ENCODE data around the gene TMEM37. TPM values are rescaled to one million over a fixed set of nuclear protein-coding genes. Genes with fewer than 3 reads are reported as not detected.

The TMEM37 gene
- total and polyA plus RNA-seq, 2 of the 13 experiments (the other 11 are each of a cell fraction or from before 2014, with no cell fraction given) = 37.7 to 115 TPM

DNA sequence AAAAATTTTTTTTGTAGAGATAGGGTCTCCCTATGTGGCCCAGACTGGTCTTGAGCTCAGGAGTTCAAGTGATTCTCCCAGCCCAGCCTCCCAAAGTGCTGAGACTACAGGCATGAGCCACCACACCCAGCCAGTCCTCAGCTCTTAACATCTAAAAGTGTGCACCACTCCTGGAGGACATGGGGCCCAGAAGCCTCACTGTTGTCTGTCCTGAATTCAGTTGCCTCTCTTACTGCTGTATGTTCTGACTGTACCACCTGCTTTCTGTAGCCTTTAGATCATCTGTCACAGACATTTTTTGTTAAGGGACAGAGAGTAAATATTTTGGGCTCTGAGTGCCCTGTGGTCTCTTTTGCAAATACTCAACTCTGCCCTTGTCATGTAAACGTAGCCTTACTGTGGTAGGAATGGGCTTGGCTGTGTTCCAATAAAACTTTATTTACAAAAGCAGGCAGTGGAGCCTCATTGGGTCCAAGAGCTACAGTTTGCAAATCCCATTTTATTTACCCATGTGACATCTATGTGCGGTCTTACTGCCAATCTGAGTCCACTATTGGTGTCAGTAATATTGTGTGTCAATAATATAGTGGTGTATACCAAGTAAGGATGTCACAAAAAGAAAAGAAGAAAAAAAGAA lies 38.1 kb downstream of the TMEM37 start (continued):
- TF ChIP-seq RARA (CRISPR knock-in tag; IDR thresholded peaks at IDR 0.05) = peak; percentile 64; the same call in 1 of the 2 replicates
- TF ChIP-seq FOXA1 (IDR thresholded peaks at IDR 0.05) = no peak
- TF ChIP-seq FOXA1 (CRISPR knock-in tag; IDR thresholded peaks at IDR 0.05) = peak; percentile 56; the same call in 1 of the 2 replicates
- TF ChIP-seq HDAC2 (CRISPR knock-in tag; IDR thresholded peaks at IDR 0.05) = peak; percentile 72
- no peak for TF ChIP-seq SOX13 (IDR thresholded peaks at IDR 0.05)
- TF ChIP-seq SOX13 (CRISPR knock-in tag; conservative IDR thresholded peaks at IDR 0.05 in 1 of 2, IDR thresholded peaks at IDR 0.05 in 1 of 2) = peak in 1 of 2 experiments; percentile 68; a peak in 1 of 4 replicates
- TF ChIP-seq NCOA1 (CRISPR knock-in tag; IDR thresholded peaks at IDR 0.05) = 0 out of 2 replicates have a peak, but pooled peaks have one; percentile 31
- no peak for TF ChIP-seq NFKB2 (CRISPR knock-in tag; IDR thresholded peaks at IDR 0.05; ENCODE audit: borderline replicate concordance)
- 0 out of 2 replicates have a peak, but pooled peaks have one; percentile 31 for TF ChIP-seq ISL2 (CRISPR knock-in tag; IDR thresholded peaks at IDR 0.05)
- TF ChIP-seq LCORL (IDR thresholded peaks at IDR 0.05) = peak; percentile 19; the same call in 1 of the 2 replicates
- TF ChIP-seq LCORL (CRISPR knock-in tag; IDR thresholded peaks at IDR 0.05) = peak; percentile 98
- TF ChIP-seq RCOR2 (CRISPR knock-in tag; IDR thresholded peaks at IDR 0.05) = peak; percentile 63; the same call in 1 of the 2 replicates
- TF ChIP-seq, protein P1, sequence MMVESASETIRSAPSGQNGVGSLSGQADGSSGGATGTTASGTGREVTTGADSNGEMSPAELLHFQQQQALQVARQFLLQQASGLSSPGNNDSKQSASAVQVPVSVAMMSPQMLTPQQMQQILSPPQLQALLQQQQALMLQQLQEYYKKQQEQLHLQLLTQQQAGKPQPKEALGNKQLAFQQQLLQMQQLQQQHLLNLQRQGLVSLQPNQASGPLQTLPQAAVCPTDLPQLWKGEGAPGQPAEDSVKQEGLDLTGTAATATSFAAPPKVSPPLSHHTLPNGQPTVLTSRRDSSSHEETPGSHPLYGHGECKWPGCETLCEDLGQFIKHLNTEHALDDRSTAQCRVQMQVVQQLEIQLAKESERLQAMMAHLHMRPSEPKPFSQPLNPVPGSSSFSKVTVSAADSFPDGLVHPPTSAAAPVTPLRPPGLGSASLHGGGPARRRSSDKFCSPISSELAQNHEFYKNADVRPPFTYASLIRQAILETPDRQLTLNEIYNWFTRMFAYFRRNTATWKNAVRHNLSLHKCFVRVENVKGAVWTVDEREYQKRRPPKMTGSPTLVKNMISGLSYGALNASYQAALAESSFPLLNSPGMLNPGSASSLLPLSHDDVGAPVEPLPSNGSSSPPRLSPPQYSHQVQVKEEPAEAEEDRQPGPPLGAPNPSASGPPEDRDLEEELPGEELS (CRISPR knock-in tag; IDR thresholded peaks at IDR 0.05) = peak; percentile 57
- peak; percentile 29; the same call in 1 of the 2 replicates for TF ChIP-seq NCOR1 (IDR thresholded peaks at IDR 0.05; ENCODE audit: borderline replicate concordance, low read length)
- TF ChIP-seq GFI1 (CRISPR knock-in tag; IDR thresholded peaks at IDR 0.05; ENCODE audit: borderline replicate concordance) = peak; percentile 56; the same call in 1 of the 2 replicates
- TF ChIP-seq, protein P2, sequence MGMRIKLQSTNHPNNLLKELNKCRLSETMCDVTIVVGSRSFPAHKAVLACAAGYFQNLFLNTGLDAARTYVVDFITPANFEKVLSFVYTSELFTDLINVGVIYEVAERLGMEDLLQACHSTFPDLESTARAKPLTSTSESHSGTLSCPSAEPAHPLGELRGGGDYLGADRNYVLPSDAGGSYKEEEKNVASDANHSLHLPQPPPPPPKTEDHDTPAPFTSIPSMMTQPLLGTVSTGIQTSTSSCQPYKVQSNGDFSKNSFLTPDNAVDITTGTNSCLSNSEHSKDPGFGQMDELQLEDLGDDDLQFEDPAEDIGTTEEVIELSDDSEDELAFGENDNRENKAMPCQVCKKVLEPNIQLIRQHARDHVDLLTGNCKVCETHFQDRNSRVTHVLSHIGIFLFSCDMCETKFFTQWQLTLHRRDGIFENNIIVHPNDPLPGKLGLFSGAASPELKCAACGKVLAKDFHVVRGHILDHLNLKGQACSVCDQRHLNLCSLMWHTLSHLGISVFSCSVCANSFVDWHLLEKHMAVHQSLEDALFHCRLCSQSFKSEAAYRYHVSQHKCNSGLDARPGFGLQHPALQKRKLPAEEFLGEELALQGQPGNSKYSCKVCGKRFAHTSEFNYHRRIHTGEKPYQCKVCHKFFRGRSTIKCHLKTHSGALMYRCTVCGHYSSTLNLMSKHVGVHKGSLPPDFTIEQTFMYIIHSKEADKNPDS (CRISPR knock-in tag; IDR thresholded peaks at IDR 0.05) = 0 out of 2 replicates have a peak, but pooled peaks have one; percentile 73
- TF ChIP-seq, protein P3, sequence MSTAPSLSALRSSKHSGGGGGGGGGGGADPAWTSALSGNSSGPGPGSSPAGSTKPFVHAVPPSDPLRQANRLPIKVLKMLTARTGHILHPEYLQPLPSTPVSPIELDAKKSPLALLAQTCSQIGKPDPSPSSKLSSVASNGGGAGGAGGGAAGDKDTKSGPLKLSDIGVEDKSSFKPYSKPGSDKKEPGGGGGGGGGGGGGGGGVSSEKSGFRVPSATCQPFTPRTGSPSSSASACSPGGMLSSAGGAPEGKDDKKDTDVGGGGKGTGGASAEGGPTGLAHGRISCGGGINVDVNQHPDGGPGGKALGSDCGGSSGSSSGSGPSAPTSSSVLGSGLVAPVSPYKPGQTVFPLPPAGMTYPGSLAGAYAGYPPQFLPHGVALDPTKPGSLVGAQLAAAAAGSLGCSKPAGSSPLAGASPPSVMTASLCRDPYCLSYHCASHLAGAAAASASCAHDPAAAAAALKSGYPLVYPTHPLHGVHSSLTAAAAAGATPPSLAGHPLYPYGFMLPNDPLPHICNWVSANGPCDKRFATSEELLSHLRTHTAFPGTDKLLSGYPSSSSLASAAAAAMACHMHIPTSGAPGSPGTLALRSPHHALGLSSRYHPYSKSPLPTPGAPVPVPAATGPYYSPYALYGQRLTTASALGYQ (CRISPR knock-in tag; IDR thresholded peaks at IDR 0.05) = peak; percentile 54; the same call in 1 of the 2 replicates
- no peak for TF ChIP-seq FOXP1 (IDR thresholded peaks at IDR 0.05)
- TF ChIP-seq FOXP1 (CRISPR knock-in tag; IDR thresholded peaks at IDR 0.05) = peak; percentile 45; the same call in 1 of the 2 replicates

Measured in HepG2 (cell line).